HG02840 (cell line): Measurements from ENCODE around the gene IZUMO2.

Experiments used
- ATAC-seq: cut with Tn5 transposase; IDR thresholded peaks from one replicate; pipeline ENCODE4 v1.9.1; 2021; ENCODE audit warnings: mild to moderate bottlenecking, moderate library complexity, moderate number of reproducible peaks; ENCODE audit not compliant: unreplicated experiment, low FRiP score

The IZUMO2 gene

GRCh38 chr19:50162988-50163387 lies at the start of gene IZUMO2:
Gene IZUMO2 (minus strand): TSS chr19:50163281. CDS start chr19:50163194, 87 bp downstream.
- ATAC-seq = no peak

GRCh38 chr19:50210425-50210824 lies 47.3 kb upstream of the IZUMO2 start:
- no peak for ATAC-seq

GRCh38 chr19:50209131-50209530 lies 46.0 kb upstream of the IZUMO2 start:
- ATAC-seq = no peak

GRCh38 chr19:50207730-50208129 lies 44.6 kb upstream of the IZUMO2 start:
- no peak for ATAC-seq

GRCh38 chr19:50206191-50206590 lies 43.1 kb upstream of the IZUMO2 start:
- ATAC-seq = no peak

- no peak for ATAC-seq
Observed at GRCh38 chr19:50205681-50206138, 42.6 kb upstream of the IZUMO2 start.

GRCh38 chr19:50204811-50205675 lies 42.0 kb upstream of the IZUMO2 start:
- no peak for ATAC-seq

GRCh38 chr19:50204081-50204428 lies 41.0 kb upstream of the IZUMO2 start:
- ATAC-seq = no peak

GRCh38 chr19:50203281-50204080 lies 40.4 kb upstream of the IZUMO2 start, which contains the start of gene MYH14:
Gene MYH14 (plus strand): TSS chr19:50203622. CDS start chr19:50210366, 6,744 bp downstream.
- ATAC-seq = no peak

- no peak for ATAC-seq
Observed at GRCh38 chr19:50202962-50203280, 39.8 kb upstream of the IZUMO2 start.

- no peak for ATAC-seq
Observed at GRCh38 chr19:50202386-50202785, 39.3 kb upstream of the IZUMO2 start.

GRCh38 chr19:50199259-50199555 lies 36.1 kb upstream of the IZUMO2 start:
- no peak for ATAC-seq

- ATAC-seq = no peak
Observed at GRCh38 chr19:50198431-50199258, 35.6 kb upstream of the IZUMO2 start.

GRCh38 chr19:50197348-50197747 lies 34.3 kb upstream of the IZUMO2 start:
- ATAC-seq = no peak

- no peak for ATAC-seq
Observed at GRCh38 chr19:50196322-50196932, 33.3 kb upstream of the IZUMO2 start.

GRCh38 chr19:50195224-50195623 lies 32.1 kb upstream of the IZUMO2 start:
- ATAC-seq = no peak

GRCh38 chr19:50192463-50193211 lies 29.6 kb upstream of the IZUMO2 start:
- no peak for ATAC-seq

- no peak for ATAC-seq
Observed at GRCh38 chr19:50191216-50191615, 28.1 kb upstream of the IZUMO2 start.

- no peak for ATAC-seq
Observed at GRCh38 chr19:50190439-50190891, 27.4 kb upstream of the IZUMO2 start.

- ATAC-seq = no peak
Observed at GRCh38 chr19:50189331-50189730, 26.2 kb upstream of the IZUMO2 start.
